ENCODE measurements around the gene STAG1.
"Not testable (repeated sequence)": the region's sequence is repeated elsewhere in the genome, so short reads cannot be mapped to it uniquely, and the experiment has no call there.

The STAG1 gene

DNA sequence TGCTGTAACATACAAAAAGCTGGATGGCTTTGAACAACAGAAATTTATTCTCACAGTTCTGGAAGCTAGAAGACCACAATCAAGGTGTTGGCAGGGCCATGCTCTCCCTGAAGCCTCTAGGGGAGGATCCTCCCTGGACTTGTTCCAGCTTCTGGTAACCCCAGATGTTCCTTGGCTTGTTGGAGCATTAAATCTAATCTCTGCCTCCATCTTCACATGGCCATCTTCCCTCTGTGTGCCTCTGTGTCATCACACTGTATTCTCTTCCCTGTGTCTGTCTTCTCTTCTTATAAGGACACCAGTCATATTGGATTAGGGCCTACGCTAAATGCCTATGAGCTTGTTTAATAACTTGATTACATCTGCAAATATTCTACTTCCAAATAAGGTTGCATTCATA lies 109.5 kb downstream of the STAG1 start:
- DNase-seq = no peak

DNA sequence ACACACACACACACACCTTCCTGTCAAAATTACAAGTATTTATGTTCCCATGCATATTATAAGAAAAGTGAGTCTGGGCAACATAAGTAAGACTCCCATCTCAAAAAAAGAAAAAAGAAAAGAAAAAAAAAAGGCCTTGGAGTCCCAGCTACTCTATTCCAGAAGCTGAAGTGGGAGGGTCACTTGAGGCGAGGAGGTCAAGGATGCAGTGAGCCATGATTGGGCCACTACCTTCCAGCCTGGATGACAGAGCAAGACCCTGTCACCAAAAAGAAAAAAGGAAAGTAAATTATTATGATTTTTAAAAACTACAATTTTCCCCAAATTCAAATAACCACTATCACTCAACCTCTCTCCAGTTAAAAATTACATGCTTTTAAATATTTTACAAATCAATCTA lies 113.1 kb downstream of the STAG1 start:
- DNase-seq = no peak

DNA sequence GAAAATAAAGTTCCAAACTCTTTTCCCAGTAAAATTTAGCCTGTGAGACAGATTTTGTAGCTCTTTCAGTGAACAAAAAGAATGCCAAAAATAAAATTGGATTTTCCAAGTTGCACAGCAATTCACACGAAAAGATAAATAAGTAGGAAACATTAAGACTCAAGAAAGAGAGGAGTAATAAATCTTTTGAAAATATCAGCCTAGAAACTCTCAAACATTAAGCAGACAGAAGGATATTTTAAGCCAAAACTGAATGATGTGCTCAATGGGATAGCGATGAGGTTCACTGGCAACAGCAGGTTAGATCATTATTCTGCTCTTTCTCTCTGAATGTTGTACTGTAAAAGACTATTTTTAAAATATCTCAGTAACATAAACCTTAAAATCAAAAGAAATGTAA lies 115.0 kb downstream of the STAG1 start:
- no peak for DNase-seq

DNA sequence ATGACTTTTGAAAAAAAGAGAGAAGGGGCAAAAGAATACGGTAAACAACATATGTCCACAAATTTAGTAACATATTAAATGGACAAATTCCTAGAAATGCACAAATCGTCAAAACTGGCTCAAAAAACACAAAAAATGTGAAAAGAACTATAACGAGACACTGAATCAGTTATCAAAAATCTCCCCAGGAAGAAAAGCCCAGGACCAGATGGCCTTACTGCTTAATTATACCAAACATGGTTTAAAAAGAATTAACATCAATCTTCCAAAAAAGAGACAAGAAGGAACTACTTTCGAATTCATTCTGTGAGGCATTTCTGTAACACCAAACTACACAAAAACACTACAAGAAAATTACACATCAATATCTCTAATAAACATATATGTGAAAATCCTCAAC lies 117.4 kb downstream of the STAG1 start:
- DNase-seq = no peak

DNA sequence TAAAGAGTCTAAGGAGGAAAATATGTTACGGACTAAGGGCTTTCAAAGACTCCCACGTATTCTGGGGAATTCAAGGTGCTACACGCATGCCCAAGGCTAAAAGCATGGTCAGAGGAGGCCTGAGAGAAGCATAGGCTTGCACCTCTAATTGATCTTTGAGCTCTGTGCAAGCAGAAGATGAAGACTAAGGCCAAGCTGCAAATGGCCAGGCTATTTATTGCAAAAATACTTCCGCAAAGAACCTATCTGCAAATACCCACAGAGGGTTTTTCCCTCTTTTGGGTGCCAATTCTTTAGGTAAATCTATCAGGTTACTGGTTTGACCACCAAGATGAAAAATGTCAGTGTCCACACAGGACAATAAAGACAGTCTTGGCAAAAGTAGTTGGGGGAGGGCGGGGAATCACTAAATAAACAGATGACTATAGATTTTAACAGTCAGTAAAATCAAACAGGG lies 119.5 kb downstream of the STAG1 start:
- no peak for DNase-seq

DNA sequence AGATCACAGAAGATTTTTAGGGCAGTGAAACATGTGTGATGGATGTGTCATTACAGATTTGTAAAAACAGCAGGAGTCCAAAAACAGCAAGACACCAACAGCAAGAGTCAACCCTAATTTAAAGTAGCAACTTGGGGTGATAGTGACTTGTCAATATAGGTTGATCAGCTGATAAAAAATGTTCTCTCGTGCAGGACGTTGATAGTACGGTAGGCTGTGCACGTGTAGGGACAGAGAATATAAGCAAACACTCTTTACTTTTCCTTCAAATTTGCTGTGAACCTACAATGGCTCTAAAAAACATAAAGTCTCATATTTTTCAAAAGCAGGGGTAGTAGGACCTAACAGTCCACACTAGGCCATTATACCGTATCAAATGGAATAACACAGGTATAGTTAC lies 120.8 kb downstream of the STAG1 start:
- DNase-seq = no peak

DNA sequence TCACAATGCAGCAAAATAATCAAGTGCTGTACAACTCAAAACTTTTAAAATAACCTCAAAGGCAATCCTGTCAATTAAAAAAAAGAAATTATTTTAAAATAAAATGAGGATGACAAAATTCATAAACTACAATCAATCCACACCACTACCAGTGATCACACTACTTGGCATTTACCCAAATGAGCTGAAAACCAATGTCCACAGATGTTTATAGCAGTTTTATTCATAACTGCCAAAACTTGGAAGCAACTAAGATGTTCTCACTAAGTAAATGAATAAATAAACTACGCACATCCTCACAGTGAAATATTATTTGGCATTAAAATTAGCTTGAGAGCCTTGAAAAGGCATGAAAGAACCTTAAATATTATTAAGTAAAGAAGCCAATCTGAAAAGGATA lies 121.3 kb downstream of the STAG1 start:
- DNase-seq = no peak

DNA sequence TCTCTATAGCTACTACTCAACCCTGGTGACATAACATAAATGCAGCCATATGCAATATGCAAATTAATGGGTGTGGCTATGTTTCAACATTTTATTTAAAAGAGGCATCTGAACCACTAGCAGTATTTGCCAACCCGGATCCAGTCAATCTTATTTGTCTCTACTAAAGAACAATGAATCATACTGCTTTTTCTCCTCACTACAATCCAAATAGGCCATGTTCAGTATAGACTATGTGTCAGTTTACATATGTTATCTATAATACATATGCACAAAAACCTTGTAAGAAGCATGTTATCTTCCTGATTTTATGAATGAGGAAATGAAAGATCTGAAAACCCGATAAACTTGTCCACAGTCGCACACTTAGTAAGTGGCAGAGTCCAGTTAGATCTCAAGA lies 125.7 kb downstream of the STAG1 start:
- no peak for DNase-seq

DNA sequence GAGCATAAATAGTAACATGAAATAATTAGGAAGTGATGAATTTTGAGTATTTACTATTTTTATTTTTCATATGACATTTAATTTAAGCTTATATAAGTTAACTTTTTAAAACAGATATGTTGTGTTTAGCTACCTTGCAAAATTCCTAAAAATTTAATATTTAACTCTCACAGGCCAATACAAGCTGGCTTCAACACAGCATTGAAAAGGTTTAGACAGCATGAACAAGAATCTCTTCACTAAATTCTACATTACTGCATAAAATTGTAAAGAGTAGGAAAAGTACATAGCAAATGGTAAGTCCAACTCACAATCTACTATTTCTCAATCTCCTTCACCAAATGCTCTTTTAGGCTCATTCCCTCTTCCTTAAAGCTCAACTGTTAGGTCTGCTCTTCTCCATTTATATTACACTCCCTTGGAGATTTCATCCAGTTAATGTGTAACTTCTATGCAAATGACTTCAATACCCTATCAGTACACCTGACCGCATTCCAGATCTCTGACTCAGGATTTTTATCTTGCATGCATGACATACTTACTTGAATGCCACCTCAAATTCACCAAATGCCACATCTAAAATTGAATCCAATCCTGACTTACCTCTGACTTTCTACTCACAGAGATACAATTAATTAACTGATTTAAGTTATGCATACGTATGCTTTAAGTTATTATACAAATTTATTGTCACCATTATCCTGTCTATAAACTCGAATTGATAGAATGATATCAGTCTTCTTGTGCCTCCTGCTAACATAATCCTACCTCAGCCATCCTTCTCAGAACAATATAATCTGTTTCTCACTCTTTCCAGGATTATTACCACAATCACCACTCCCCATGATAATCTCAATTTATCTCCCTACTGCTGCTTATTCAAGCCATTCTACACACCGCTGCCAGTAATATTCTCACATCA lies 127.0 kb downstream of the STAG1 start:
- no peak for DNase-seq

DNA sequence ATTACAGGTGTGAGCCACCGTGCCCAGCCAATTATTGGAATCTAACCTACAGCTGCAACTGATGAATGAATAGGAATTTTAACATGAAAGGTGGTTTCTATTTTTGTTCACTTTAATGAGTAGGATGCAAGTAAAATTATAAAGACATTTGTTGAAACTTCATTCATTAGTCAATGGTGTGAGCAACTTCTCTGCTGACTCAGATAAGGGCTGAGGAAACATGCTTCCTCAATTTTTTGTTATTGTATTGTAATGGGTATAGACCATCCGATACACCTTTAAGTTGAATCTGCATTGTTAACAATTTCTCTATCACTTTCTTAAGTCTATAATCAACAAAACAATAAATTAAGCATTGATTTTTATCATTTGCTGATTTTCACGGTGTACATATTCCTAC lies 127.8 kb downstream of the STAG1 start:
- DNase-seq = no peak

DNA sequence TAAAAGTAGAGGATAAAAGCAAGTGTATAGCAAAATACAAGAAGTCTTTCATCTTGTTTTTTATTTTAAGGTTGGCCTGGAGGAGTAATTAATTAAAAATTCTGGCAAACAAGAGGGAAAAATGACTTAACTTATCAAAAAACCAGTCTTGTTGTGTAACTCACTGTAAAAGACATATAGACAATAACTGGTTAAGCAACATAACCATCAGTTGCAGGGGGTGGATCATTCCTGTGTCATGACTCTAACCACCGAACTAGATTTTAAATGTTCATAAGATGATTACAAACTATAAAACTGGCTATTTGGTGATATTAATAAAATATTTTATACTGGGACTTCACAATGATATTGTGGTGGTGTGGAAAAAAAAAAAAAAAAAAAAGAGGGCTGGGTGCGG lies 130.6 kb downstream of the STAG1 start:
- DNase-seq = no peak

DNA sequence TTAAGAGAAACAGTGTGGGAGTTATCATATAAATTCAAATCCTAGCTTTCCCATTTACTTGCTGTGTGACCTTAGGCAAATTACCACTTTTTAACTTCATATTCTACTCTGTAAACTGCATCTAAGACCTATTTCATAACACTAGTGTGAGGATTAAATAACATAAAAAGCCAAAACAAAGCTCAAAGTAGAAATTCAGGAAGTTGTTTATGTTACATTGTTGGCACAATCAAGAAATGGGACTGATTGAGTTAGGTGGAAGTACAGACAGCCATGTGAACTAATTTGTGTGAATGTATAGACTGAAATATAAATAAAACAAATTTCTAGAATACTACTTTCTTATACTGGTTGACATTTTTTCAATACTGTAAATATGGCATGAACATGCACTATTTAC lies 131.7 kb downstream of the STAG1 start:
- DNase-seq = no peak

DNA sequence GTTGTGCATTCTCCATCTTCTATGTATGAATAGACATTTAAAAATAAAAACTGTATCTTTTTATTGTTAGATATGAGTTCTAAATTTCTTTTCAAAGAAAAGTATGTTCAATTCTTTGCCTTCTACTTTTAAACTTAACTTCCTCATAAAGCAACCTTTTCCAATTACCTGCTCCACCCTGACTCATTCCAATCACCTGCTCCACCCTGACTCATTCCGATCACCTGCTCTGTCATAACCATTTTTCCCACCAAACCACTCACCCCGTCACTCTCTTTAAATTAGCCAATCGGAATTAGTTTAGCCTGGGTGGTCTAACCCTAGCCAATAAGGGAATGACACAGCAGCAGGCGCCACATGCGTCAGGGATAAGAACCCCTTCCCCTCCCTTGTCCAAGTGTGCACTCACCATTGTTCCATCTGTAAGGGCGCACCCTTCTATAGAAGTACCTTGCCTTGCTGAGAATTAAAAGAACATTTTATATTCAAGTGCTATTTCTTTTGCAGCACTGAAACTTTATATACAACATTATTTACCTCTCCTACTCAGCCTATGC lies 134.1 kb downstream of the STAG1 start:
- DNase-seq = not testable (repeated sequence)

DNA sequence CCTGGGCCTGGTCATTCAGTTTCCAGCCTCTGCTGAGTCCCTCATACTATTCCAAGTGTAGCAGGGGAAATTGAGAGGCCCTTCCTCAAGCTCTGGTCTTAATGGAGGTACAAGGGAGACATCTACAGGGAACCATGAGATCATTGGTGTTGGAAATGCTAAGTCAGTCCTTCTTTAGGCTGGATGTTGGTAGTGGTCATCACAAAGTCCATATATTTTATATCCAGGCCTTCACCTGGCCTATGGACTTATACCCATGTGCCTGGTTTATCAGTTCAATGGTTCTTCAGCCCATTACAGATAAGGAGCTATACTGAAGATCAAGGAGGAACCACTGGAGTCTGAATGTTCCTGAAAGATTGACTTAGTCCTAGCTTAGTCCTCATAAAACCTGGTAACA lies 135.0 kb downstream of the STAG1 start:
- no peak for DNase-seq

DNA sequence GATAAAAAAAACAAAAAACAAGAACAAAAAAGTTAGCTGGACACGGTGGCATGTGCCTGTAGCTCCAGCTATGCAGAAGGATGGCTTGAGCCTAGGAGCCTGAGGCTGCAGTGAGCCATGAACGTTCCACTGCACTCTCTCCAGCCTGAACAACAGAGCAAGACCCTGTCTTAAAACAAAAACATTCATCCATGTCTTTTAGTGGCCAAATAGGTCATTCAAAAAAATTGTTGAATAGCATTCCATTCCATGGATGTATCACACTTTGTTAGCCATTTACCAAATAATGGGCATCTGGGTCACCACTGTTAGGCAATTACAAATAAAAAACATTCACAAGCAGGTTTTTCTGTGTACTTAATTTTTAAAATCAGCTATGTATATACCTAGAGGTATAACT lies 139.7 kb downstream of the STAG1 start:
- DNase-seq = no peak

DNA sequence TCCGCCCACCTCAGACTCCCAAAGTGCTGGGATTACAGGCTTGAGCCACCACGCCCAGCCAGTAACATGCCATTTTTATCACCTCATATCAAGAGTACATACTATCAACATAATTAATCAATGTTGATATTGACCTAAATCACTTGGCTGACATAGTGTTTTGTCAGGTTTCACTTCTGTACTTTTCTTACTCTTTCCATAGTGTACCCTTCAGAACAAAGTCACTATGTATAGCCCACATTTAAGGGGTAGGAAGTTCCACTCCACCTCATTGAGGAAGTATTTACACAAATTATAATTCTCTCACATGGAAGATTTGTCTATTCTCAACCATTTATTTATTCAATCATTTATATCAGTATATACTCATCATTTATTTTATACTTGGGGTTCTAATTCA lies 145.2 kb downstream of the STAG1 start:
- DNase-seq = no peak

DNA sequence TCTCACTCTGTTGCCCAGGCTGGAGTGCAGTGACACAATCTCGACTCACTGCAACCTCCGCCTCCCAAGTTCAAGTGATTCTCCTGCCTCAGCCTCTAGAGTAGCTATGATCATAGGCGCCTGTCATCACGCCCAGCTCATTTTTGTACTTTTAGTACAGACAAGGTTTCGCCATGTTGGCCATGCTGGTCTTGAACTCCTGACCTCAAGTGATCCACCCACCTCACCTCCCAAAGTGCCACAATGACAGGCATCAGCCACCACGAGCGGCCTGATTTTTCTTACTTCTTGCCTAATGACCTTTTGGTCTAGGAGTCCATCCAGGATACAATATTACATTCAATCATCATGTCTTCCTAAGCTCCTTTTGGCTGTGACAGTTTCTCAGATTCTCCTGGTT lies 146.0 kb downstream of the STAG1 start:
- DNase-seq = not testable (repeated sequence)

DNA sequence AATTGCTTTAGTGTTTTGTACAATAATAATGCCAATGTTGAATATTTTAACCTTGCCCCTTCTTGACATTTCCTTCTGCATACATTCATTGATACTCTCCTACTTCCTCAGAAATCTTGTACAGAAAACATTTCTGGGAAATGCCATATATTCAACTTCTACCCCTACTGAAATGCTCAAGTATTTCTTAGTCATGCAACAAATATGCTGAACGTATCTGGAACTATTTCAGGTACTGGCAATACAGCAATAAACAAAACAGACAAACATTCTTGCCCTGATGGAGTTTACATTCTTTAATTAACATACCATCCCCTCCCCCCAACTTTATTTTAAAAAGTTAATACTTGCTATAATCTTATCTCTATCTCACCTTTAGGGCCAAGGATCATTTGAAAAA lies 147.2 kb downstream of the STAG1 start:
- no peak for DNase-seq

DNA sequence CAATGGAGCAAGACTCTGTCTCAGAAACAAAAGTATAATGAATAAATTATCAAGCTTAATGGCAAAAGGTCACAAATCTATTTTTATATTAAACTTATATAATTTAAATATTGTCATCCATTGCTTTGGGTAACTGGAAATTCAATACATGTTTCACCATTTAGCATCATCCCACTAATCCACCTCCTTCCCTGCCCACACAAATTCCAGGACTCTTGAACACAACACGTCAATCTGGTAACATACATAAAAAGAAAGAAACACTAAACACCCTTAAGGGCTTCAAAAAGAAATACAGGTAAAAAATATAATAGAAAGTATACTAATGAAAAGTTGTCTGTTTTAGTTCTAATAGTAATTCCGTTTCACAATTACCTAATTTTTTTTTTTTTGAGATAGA lies 149.4 kb downstream of the STAG1 start:
- no peak for DNase-seq

DNA sequence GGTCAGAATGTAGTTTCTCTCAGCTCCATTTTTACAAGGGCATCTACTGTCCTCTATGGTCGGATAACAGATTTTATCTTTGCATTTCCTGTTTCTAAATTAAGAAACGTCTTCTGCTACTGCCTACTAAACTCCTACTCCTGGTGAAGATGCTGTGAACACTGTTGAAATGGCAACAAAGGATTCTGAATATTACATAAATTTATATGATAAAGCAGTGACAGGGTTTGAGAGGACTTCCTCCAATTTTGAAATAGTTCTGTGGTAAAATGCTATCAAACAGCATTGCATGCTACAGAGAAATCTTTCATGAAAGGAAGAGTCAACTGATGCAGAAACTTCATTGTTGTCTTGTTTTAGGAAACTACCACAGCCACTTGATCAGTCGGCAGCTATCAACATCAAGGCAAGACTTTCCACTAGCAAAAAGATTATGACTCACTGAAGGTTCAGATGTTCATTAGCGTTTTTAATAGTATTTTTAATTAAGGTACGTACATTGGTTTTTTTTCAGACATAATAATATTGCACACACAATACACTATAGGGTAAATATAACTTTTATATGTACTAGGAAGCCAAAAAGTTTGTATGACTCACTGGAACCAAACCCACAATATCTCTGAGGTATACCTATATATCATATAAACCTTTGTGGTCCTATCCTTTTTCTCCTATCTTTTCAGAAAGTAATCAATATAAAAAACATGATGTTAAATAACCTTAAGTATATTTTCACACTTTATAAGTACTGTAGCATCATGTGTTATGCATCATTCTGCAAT lies 156.1 kb downstream of the STAG1 start:
- DNase-seq = no peak

DNA sequence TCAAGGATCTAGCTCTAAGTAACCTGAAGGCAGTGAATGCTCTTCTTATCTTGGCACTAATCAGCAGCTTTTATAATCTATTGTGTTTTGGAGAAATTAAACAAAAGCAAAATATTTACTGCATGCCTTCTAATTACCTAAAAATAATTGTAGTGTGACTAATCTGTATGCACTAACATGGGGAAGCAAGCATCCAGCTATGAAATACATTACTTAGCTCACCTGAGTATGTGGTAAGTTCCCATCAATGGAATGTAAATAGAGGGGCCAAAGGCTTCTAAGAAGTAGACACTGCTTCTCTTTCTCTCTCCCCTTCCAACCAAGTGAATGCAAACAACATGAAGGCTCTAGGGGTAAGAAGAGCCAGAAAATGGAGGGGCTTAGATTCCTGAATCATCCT lies 165.6 kb downstream of the STAG1 start:
- DNase-seq = no peak

DNA sequence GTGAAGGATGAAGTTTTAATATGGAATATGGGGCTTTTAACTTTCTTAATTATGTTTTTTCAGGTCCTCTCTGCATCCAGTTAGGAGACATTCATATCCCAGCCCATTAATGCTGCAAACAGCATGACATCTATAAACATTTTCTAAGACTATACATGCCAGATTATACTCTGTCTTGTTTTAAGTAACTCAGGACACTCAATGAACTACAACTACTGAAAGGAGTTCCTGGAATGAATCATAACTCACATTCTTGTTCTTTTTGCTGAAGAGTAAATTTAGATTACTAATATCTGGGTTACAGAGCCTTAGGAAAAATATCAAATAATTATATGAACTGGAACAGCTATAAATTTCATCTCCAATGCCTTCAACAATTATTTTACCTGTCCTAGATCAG lies 167.4 kb downstream of the STAG1 start:
- no peak for DNase-seq

DNA sequence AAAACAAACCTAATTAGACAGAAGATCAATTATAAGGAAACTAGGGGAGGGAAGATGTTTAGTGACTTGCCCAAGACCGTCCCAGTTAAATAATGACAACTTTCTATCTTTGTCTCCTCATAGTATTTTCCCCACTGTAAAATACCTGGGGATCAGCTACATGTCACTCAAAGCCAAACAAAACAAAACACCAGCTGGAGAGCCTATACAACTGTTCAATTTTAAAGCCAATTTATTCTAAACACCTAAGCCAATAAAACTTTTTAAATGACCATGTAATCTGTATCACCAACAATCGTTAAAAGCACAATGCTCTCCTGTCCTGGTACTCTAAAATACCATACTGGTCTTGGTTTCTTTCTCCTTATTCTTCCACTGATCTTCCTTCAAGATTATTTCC lies 168.4 kb downstream of the STAG1 start:
- no peak for DNase-seq

DNA sequence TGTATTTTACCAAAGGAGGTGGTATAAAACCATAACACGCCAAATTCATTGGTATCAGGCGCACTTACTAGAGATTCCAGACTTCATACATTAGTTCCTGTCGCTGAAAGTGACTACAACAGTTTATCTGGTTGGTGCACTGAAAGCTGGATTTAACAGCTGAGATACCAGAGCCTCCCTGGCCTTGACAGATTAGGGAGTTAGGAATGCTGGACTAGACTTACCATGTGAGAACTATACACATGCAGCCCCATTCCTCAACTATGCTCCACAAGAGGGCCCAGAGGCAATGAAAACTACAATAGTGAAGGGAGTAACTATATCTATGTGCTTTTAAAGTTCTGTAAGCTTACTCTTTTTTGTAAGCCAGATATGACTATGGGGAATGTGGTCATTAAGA lies 174.4 kb downstream of the STAG1 start:
- DNase-seq = no peak
